ENCODE results near the gene C10orf67. TPM values are rescaled to one million over a fixed set of nuclear protein-coding genes. Genes with fewer than 3 reads are reported as not detected.
"Not testable (repeated sequence)": the region's sequence is repeated elsewhere in the genome, so short reads cannot be mapped to it uniquely, and the experiment has no call there.

Gene C10orf67
- total RNA-seq, 4 donors from 2014 or later, result 0.09 to 0.60 TPM; not detected in 2

DNA sequence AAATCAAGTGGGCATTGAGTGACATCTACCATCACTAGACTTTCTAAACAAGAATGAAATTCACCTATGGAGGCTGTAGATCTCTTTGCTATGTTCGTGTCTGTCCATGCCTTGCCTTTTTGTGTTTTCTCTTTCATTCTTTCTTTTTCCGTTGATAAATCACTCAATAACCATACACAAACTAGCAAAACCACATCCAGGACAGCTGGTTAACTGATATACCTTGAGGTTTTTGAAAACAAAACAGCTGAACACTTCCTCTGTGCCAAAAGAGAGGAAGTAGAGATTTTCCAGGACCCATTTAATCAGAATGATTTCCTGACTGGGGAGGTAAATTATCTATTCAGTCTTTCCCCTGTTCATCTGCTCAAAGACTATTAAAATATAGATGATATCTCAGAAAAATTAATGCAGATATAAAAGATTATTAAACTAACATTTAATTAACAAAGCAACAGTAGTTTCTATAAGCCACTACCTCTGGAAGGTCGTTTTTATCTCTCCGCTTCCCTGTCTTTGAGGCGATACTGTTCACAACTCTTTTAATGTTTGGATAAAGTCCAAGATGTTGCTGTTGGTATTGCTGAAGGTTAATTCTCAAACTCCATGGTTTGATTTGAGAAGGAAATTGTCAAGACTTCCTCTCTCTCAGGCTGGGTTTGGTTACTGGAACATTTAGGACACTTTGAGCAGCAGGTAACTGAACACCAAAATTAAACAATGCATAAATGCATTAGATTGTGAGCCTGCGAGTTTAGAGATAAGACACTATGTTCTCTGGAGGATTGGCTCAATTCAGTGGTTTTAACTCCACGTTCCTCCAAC lies 24.4 kb upstream of the C10orf67 start:
- TF ChIP-seq, protein P1, sequence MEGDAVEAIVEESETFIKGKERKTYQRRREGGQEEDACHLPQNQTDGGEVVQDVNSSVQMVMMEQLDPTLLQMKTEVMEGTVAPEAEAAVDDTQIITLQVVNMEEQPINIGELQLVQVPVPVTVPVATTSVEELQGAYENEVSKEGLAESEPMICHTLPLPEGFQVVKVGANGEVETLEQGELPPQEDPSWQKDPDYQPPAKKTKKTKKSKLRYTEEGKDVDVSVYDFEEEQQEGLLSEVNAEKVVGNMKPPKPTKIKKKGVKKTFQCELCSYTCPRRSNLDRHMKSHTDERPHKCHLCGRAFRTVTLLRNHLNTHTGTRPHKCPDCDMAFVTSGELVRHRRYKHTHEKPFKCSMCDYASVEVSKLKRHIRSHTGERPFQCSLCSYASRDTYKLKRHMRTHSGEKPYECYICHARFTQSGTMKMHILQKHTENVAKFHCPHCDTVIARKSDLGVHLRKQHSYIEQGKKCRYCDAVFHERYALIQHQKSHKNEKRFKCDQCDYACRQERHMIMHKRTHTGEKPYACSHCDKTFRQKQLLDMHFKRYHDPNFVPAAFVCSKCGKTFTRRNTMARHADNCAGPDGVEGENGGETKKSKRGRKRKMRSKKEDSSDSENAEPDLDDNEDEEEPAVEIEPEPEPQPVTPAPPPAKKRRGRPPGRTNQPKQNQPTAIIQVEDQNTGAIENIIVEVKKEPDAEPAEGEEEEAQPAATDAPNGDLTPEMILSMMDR (IDR thresholded peaks at IDR 0.05), result no peak
- DNase-seq (ENCODE audit: low spot score) (no peak), ATAC-seq (ENCODE audit: low FRiP score) (no peak)

DNA sequence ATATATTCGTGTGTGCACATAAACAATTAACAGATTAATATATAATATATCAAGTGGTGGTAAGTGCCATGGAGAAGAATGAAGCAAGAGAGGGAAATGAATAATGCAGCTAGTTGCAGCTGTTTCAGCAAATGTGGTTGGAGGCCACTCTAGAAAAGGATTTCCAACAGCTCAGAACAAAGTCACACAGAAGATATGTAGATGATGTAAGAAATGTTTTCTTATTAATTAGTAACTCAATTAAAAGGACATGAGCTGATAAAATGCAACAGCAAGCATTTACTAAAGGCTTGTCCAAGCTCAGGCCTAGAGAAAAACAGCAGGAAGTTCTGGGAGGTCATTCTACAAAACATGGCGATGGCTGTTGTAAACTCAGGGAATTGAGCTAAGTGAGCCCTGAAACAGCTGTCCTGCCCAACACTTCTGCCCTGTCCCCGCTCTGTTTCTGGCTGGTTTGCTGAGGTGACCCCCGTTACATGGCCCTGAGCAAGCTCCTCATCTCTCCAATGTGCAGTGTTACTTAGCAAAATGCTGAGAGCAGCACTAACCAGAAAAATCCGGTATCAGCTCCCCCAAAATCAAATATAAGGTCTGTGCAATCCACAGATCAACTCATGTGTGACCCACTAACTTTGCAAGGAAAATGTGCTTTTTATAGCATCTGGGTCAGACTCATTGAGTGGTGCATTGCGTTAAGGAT lies 23.4 kb upstream of the C10orf67 start:
- TF ChIP-seq, protein P1 (IDR thresholded peaks at IDR 0.05), result no peak
- ATAC-seq (ENCODE audit: low FRiP score) (no peak), DNase-seq (ENCODE audit: low spot score) (no peak)

DNA sequence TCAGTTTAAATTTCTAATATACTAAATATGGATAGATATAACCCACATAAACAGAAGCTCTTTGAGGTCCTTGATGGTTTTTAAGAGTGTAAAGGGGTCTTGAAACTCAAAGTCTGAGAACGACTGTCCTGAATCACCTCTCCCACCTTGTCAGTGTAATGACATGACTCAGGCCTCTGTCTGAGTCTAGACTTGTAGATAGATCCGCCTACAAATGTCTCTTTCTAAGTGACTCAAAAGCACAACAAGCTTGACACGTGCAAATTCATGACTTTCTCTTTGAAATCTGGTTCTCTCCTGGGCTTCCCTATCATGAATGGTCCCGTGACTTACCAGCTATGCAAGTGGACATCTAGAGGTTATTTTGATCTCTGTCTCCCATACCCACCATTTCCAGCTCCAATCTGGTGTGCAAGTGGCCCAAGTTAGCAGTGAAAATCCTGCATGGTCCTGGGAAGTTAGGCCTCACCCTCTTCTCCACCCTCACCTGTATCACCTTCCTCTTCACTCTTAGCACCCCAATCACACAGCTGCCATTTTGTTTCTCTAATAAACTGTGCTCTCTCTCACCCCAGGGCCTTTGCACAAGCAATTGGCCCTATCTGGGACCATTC lies 20.9 kb upstream of the C10orf67 start:
- not testable (repeated sequence) for DNase-seq (ENCODE audit: low spot score); ATAC-seq (ENCODE audit: low FRiP score)

DNA sequence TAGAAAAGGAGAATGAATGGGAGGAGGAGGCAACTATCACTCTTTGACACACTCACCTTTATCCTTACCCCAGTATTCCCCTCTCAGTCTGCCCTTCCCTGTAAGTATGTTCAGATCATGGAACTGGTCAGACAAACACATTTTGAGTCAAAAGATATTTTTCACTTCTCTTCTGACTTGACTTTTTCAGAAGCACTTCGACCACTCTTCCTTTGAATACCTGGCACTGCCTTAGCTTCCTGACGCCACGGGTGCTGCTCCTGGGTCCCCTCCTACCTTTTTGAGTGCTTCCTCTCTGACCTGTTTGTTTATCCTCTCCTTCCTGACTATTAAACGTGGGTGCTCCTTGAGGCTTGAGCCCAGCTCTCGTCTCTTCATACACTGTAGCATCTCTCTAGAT lies 19.8 kb upstream of the C10orf67 start:
- TF ChIP-seq, protein P1 (IDR thresholded peaks at IDR 0.05), result no peak
- no peak for DNase-seq (ENCODE audit: low spot score)
- ATAC-seq (ENCODE audit: low FRiP score), result no peak

DNA sequence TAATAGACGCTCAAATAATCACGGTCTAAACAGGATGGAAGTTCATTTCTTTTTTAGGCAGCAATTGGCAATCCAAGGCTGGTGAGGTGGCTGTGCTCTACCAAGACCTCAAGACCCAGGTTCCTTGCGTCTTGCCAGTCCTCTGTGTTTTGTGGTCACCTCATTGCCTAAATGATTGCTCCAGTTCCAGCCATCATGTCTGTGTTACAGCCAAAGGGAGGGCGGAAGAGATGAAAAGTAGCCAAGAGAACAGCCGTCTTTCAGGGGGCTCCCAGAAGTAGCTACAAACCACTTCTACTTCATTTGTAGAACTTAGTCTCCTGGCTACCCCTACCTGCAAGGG lies 19.2 kb upstream of the C10orf67 start:
- TF ChIP-seq, protein P1 (IDR thresholded peaks at IDR 0.05), result no peak
- no peak for DNase-seq (ENCODE audit: low spot score)
- no peak for ATAC-seq (ENCODE audit: low FRiP score)

DNA sequence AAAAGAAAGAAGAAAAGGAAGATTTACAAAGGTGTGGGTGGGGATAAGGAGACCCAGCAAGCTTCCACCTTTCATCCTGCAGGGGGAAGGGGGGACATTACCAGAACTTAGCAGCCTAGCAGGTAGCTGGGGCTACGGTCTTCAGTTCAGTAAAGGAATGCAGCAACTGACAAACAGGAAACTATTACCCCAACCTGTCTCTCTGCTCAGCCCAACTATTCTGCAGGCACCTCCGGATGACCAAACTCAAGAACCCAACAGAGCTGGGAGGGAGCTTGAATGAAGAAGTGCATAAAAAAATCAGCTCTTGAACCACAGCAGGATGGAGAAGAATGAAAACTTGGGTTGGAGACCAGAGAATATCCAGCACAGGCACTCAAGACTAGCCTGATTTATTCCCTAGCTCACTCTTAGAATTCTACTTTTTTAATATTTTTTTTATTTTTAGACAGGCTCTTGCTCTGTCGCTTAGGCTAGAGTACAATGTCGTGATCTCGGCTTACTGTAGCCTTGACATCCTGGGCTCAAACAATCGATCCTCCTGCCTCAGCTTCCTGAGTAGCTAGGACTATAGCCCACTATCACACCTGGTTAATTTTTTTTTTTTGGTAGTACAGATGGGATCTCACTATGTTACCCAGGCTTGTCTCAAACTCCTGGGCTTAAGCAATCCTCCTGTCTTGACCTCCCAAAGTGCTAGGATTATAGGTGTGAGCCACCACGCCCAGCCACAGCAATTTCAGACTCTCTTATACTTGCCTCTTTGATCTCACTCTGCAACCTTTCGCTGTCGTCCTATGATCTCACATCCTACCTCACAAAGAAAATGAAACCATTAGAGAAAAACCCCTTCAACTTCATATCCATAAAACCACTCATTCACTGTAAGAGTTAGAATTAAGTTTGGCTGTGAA lies 18.5 kb upstream of the C10orf67 start:
- no peak for DNase-seq (ENCODE audit: low spot score)
- no peak for ATAC-seq (ENCODE audit: low FRiP score)
- TF ChIP-seq, protein P1 (IDR thresholded peaks at IDR 0.05), result no peak
